HCT116 (cell line): ENCODE measurements around the gene NOL3.

Source experiments
- EZH2phosphoT487 ChIP-seq: fragments of 200-600 bp; IDR thresholded peaks from 2 replicates; pipeline ENCODE4 v1.6.1; 2018; ENCODE audit warnings: antibody characterized with exemption, borderline replicate concordance
- JUND ChIP-seq: IDR thresholded peaks from 2 replicates; pipeline ENCODE4 v1.6.1; 2012
- POLR2A ChIP-seq: IDR thresholded peaks from 2 replicates; pipeline ENCODE4 v1.7.0; 2011; ENCODE audit warnings: borderline replicate concordance; ENCODE audit not compliant: insufficient read depth, insufficient read length; ENCODE audit errors: extremely low read depth
- SP1 ChIP-seq: IDR thresholded peaks from 2 replicates; pipeline ENCODE4 v1.6.1; 2012; ENCODE audit warnings: low read depth
- TCF7L2 ChIP-seq: IDR thresholded peaks from 2 replicates; pipeline ENCODE4 v1.7.0; 2011; ENCODE audit warnings: borderline replicate concordance, inconsistent platforms; ENCODE audit not compliant: insufficient read depth, insufficient read length; ENCODE audit errors: extremely low read depth
- ZNF274 ChIP-seq: fragments of 200-500 bp; sonication (Bioruptor generic); IDR thresholded peaks from 2 replicates; pipeline ENCODE4 v1.6.1; 2014; ENCODE audit warnings: mild to moderate bottlenecking, low read depth, low read length, inconsistent platforms
- TF ChIP-seq, protein P1 (sequence below), 3 experiments: fragments of 200-600 bp in 1 of 3; sonication (generic) in 1 of 3; IDR thresholded peaks in 2 of 3; conservative IDR thresholded peaks in 1 of 3; 2 replicates each; pipeline ENCODE4 v1.5.1; 2012 to 2017; ENCODE audit warnings: low read depth in 2 of 3, low read length in 2 of 3, antibody characterized with exemption in 1 of 3, borderline replicate concordance in 1 of 3, control low read depth in 1 of 3, mild to moderate bottlenecking in 1 of 3, mixed read lengths in 1 of 3, mixed run types in 1 of 3, moderate library complexity in 1 of 3; ENCODE audit not compliant: insufficient read depth in 1 of 3

DNA sequence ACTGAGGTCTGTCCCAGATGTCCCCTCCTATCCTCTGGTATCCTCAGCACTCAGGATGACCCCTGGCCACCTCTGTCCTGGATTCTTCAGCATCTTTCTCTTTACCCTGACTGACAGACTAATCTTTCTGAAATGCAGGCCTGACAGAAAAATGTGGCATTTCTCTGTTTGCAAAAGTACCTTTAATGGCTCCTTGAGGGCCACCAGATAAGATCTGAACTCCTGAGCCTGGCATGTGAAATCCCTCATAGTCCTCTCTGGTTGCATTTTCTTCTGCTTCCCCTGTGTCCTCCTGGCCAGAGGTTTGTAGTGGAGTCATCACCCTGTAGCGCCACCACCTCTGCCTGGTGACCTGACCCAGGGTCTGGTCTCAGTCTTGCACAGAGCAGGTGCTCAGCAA is 26.5 kb downstream of the NOL3 start:
- TF ChIP-seq, protein P1, sequence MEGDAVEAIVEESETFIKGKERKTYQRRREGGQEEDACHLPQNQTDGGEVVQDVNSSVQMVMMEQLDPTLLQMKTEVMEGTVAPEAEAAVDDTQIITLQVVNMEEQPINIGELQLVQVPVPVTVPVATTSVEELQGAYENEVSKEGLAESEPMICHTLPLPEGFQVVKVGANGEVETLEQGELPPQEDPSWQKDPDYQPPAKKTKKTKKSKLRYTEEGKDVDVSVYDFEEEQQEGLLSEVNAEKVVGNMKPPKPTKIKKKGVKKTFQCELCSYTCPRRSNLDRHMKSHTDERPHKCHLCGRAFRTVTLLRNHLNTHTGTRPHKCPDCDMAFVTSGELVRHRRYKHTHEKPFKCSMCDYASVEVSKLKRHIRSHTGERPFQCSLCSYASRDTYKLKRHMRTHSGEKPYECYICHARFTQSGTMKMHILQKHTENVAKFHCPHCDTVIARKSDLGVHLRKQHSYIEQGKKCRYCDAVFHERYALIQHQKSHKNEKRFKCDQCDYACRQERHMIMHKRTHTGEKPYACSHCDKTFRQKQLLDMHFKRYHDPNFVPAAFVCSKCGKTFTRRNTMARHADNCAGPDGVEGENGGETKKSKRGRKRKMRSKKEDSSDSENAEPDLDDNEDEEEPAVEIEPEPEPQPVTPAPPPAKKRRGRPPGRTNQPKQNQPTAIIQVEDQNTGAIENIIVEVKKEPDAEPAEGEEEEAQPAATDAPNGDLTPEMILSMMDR (IDR thresholded peaks at IDR 0.05 in 2 of 3, conservative IDR thresholded peaks at IDR 0.05 in 1 of 3; ENCODE audit: borderline replicate concordance in 1 of 3, insufficient read depth in 1 of 3, low read depth in 2 of 3, low read length in 2 of 3), result no peak
- no peak for TF ChIP-seq TCF7L2
- TF ChIP-seq JUND, result no peak
- TF ChIP-seq EZH2phosphoT487, result no peak
- TF ChIP-seq ZNF274, result no peak
- TF ChIP-seq POLR2A, result no peak
- no peak for TF ChIP-seq SP1
